Measurements from ENCODE around the gene UBTD2.

UBTD2 gene

GRCh38 chr5:172319708-172320441 lies 36.3 kb upstream of the UBTD2 start:
- TF ChIP-seq CTCF (IDR thresholded peaks at IDR 0.05; ENCODE audit: insufficient read depth, low read length, poor library complexity, severe bottlenecking): no peak
- DNase-seq (ENCODE audit: extremely low read depth, insufficient read length): peak; percentile 44
- no peaks in the 10 kb centered on the region for H3K27me3 ChIP-seq (replicated peaks; ENCODE audit: control insufficient read depth, insufficient read depth, low read length)

GRCh38 chr5:172315587-172316493 lies 32.3 kb upstream of the UBTD2 start:
- peak; percentile 81 for DNase-seq (ENCODE audit: extremely low read depth, insufficient read length)
- H3K4me3 ChIP-seq (replicated peaks; ENCODE audit: low read depth, low read length): no peak overlapping the region
- H3K36me3 ChIP-seq (ENCODE audit: control insufficient read depth, insufficient read depth, low read length): no peaks in the 10 kb centered on the region
- TF ChIP-seq CTCF (IDR thresholded peaks at IDR 0.05; ENCODE audit: insufficient read depth, low read length, poor library complexity, severe bottlenecking): no peak
- H3K27me3 ChIP-seq (replicated peaks; ENCODE audit: control insufficient read depth, insufficient read depth, low read length): no peaks in the 10 kb centered on the region

More at GRCh38 chr5:172319708-172320441, 36.3 kb upstream of the UBTD2 start:
- Histone ChIP-seq H3K4me3 (replicated peaks; ENCODE audit: low read depth, low read length) (peak overlapping the region; percentile 37; the same call in 1 of the 2 replicates), H3K36me3 (ENCODE audit: control insufficient read depth, insufficient read depth, low read length) (no peaks in the 10 kb centered on the region)

GRCh38 chr5:172313915-172314314 lies 30.4 kb upstream of the UBTD2 start:
- DNase-seq (ENCODE audit: extremely low read depth, insufficient read length): no peak
- TF ChIP-seq CTCF (IDR thresholded peaks at IDR 0.05; ENCODE audit: insufficient read depth, low read length, poor library complexity, severe bottlenecking): no peak
- Histone ChIP-seq H3K4me3 (replicated peaks; ENCODE audit: low read depth, low read length) (no peak overlapping the region), H3K36me3 (ENCODE audit: control insufficient read depth, insufficient read depth, low read length) (no peaks in the 10 kb centered on the region), H3K27me3 (replicated peaks; ENCODE audit: control insufficient read depth, insufficient read depth, low read length) (no peaks in the 10 kb centered on the region)

- no peak overlapping the region for H3K4me3 ChIP-seq (replicated peaks; ENCODE audit: low read depth, low read length)
- no peaks in the 10 kb centered on the region for H3K36me3 ChIP-seq (ENCODE audit: control insufficient read depth, insufficient read depth, low read length)
- DNase-seq (ENCODE audit: extremely low read depth, insufficient read length): no peak
- no peaks in the 10 kb centered on the region for H3K27me3 ChIP-seq (replicated peaks; ENCODE audit: control insufficient read depth, insufficient read depth, low read length)
- TF ChIP-seq CTCF (IDR thresholded peaks at IDR 0.05; ENCODE audit: insufficient read depth, low read length, poor library complexity, severe bottlenecking): no peak
Observed at GRCh38 chr5:172312286-172312685, 28.7 kb upstream of the UBTD2 start.

- H3K27me3 ChIP-seq (replicated peaks; ENCODE audit: control insufficient read depth, insufficient read depth, low read length): no peaks in the 10 kb centered on the region
- no peak for TF ChIP-seq CTCF (IDR thresholded peaks at IDR 0.05; ENCODE audit: insufficient read depth, low read length, poor library complexity, severe bottlenecking)
- DNase-seq (ENCODE audit: extremely low read depth, insufficient read length): no peak
- no peak overlapping the region for H3K4me3 ChIP-seq (replicated peaks; ENCODE audit: low read depth, low read length)
- no peaks in the 10 kb centered on the region for H3K36me3 ChIP-seq (ENCODE audit: control insufficient read depth, insufficient read depth, low read length)
Observed at GRCh38 chr5:172311605-172312004, 28.0 kb upstream of the UBTD2 start.
